GM18517 (cell line): ENCODE data around the gene NTNG1.
"Not testable (repeated sequence)": the region's sequence is repeated elsewhere in the genome, so short reads cannot be mapped to it uniquely, and the experiment has no call there.

Source experiments
- ATAC-seq: cut with Tn5 transposase; IDR thresholded peaks from one replicate; pipeline ENCODE4 v1.9.1; 2021; ENCODE audit warnings: mild to moderate bottlenecking, moderate library complexity; ENCODE audit not compliant: unreplicated experiment

The NTNG1 gene

DNA sequence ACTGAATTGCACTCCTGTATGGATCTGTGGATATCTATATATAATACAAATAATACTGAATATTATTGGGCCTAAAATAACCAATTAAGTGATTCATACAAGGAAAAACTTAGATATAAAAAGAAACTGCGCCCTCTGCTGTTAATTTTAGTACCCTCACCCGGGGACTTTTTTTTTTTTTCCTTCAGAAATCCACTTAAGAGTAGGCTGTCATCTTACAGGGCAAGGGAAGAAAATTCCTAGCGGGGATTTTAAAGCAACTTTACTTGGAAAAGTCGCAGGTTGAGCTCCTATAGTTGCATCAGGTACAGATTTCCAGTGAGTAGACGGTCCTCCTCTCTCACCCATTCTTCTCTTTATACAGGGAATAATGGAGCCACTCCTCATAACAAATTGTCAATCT is 1.3 kb downstream of the NTNG1 start:
- ATAC-seq, result no peak

DNA sequence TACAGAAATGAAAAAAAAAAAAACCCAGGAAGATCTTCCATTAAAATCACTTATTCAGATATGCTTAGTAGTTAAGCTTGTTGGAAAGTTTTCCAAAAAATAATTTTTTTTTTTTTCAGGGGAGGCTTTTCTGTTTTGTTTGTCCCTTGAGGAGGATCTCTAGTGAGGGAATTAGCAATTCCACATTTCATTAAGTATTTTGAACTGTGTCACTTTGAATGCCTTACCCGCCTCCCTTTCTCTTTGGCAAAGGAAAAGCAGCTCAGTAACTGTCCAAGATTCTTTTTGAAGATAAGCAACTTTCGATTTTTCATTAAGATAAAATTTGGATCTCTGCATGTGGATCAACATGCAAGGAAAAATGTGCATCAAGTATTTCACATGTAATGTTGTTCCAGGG is 1.8 kb downstream of the NTNG1 start:
- no peak for ATAC-seq

GRCh38 chr1:107145637-107146036 is 4.8 kb downstream of the NTNG1 start:
- no peak for ATAC-seq

DNA sequence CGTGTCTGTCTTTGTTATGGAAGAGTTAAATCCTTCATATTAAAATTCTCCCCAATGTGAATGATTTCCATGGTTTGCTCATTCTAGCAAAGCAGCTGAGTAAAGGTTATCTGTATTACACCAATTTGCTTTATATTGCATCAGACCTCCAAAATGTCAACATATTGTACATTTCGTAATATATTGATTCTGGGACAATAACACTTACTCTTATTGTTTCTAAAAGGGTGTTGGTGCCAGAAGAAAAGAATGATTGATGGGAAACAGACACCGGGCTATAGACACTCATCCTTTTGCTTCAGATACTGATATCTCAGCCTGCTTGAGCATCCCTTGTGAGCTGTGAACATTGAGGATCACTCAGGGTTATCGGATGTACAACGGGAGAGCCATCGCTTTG is 7.0 kb downstream of the NTNG1 start:
- ATAC-seq, result no peak

GRCh38 chr1:107149946-107150345 is 9.1 kb downstream of the NTNG1 start:
- ATAC-seq, result no peak

DNA sequence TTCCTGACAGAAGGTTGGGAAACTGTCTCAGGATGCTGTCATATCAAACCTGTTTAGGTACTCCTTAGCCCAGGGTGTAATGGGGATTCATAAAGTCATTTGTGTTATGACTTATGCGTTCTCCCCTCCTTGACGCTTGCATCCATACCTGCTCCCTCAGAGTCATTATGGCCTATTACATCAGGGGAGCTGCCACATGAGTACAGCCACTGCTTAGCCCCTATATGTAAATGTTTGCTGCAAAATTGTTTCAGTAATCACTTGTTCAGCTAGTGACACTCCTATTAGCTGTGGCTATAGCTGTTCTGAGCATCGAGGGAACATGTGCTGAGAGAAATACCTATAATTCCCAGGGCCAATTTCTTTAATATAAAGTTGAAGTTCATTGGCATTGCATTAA is 10.5 kb downstream of the NTNG1 start:
- ATAC-seq, result no peak

GRCh38 chr1:107152395-107152794 is 11.6 kb downstream of the NTNG1 start:
- ATAC-seq, result no peak

DNA sequence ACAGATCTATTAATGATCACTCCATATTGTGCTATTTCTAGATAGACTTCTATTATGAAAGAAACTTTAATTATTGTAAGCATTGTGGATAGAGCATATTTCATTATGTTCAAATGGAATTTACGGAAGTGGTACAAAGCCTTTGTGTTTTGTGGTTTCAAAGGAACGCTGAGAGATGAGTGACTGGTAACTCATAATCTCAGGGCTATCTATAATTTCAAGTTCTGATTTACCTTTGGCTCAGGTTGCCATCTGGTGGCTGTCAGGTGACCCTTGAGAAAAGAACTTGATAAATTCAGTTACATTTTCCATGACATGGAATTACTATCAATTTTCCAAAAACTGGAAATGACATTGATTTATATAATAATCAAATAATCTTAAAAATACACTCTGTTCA is 12.2 kb downstream of the NTNG1 start:
- ATAC-seq, result no peak

GRCh38 chr1:107158496-107158895 is 17.7 kb downstream of the NTNG1 start:
- no peak for ATAC-seq

DNA sequence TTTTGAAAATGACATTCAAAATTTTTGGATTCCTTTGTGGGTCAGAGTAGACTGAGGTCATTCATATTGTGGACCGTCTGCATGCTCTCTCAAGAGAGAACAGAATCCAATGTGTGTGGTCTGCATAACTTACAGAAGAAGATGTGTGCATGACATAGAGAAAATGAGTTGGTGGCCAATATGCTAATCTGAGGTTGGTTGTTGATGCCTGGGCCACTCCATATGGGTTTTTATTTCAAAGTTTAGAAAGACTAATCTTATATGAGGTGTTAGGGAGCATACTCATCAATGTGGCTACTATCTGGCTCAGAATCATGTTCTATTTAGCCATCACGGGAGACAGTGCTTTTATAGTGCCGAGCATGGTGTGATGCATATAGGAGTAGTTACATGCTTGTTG is 18.2 kb downstream of the NTNG1 start:
- no peak for ATAC-seq

- no peak for ATAC-seq
These were observed 21.9 kb downstream of the NTNG1 start for GRCh38 chr1:107162745-107163144.

- ATAC-seq, result not testable (repeated sequence)
These were observed 24.1 kb downstream of the NTNG1 start for GRCh38 chr1:107164901-107165300.

- no peak for ATAC-seq
These were observed 28.8 kb downstream of the NTNG1 start for GRCh38 chr1:107169615-107170014.

DNA sequence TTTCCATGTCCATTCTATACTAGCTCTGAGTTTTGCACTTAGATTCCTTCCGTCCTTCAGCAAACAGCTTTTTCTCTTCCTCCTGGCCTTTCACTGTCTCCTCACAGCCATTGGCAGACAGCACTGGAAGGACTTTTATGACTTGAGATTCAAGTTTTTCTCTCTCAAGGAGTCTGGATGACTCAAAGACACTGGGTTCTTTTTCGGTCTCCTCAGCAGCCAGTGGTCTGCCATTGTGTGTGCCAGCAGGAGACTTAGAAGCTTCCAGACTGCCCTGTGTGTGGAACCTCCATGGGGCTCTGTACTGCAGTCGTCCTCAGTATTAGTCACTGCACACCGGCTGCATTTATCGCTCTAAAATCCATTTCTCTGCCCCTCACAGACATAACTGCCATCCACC is 30.5 kb downstream of the NTNG1 start:
- ATAC-seq, result no peak

GRCh38 chr1:107172450-107173170 is 31.8 kb downstream of the NTNG1 start:
- no peak for ATAC-seq

- no peak for ATAC-seq
These were observed 34.5 kb downstream of the NTNG1 start for GRCh38 chr1:107175102-107175909.

- ATAC-seq, result no peak
These were observed 40.6 kb downstream of the NTNG1 start for GRCh38 chr1:107181253-107181969.

DNA sequence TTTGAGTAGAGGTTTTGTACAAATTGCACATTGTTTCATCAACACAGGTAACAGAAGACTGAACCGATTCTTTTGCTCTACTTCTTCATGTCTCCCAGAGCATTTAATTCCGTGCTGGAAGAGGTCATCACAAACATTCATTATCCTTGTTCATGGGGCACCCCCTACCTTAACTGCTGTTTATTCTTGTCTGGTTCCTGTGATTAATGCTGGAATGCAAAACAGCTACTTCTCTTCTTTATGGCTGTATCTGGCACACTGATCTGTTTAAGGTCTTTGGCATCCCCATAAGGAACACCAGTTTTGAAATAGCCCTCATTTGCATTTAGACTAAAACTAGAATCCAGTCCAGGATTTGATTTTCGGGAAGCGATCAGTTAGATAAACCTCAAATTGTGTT is 42.2 kb downstream of the NTNG1 start:
- ATAC-seq, result no peak

GRCh38 chr1:107184888-107185287 is 44.0 kb downstream of the NTNG1 start:
- no peak for ATAC-seq

DNA sequence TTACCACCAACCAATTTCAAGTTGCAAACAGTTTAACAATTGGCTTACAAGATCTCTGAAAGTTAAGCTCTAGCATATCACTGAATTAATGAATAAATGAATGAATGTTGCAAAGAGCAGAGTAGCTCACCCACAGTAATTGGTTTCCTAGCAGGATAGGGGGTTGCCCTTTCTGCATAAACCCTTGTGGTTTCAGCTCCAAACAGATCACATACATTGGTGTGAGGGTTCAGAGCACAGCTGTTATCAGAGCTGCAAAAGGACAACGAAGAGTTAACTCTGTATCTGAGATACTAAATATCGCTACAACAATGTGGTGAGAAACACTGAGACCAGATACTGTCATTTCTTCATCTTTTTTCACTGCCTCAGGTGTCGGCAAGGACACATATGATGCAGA is 46.6 kb downstream of the NTNG1 start:
- ATAC-seq, result no peak

- ATAC-seq, result no peak
These were observed 47.3 kb downstream of the NTNG1 start for GRCh38 chr1:107188160-107188559.

GRCh38 chr1:107194380-107194779 is 53.5 kb downstream of the NTNG1 start:
- no peak for ATAC-seq
